ENCODE measurements around the gene DMPK.
"Not testable (repeated sequence)": the region's sequence is repeated elsewhere in the genome, so short reads cannot be mapped to it uniquely, and the experiment has no call there.

The DMPK gene

DNA sequence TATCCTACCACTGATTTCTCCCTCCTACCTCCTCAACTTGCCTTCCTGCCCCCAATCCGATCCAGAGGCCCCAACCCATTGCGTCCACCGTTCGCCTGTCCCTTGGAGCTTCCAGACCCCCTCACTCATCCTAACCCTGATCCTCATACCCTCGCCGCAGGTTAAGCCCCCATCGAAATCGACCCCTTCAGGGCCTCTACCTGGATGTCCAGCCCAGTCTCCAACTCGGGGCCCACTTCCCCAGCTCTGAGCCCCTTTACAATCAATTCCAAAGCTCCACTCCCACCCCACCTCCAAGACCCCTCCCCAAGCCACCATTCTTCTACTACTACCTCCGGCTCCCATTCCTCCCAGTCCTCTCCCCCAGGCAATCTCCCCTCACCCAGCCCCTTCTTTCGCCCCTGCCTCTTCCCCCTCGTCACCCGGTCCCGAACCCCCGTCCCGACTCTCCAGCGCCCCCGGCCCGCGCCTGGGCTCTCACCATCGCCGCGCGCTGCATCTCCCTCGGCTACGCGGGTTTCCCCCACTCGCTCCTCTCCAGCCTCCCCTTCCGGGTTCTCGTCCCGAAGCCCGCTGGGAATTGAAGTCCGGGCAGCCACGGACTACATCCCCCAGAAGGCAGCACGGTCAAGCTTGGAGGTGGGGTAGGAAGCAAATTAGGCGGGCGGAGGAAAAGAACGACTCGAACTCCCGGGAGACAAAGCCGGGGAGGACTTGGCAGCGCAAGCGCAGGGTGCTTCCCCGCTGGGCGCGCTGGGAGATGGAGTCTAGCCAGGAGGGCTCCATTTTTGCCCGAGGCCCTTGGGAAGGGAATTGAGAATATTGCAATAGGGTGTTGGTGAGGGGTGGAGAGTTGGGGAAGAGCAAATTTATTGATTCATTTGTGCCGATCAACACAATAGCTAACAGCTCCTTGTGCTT, 51.7 kb downstream of the DMPK start, which contains the start of gene FBXO46:
TSS of gene FBXO46 (minus strand) at position 529 of the 921 bp plus-strand sequence. CDS start 17,401 bp downstream, outside the sequence.
- H3K36me3 ChIP-seq (ENCODE audit: control insufficient read depth in 5 of 5, insufficient read depth in 5 of 5, low read length in 5 of 5): no peaks in the 10 kb centered on the region
- H3K4me1 ChIP-seq (ENCODE audit: control insufficient read depth in 5 of 5, insufficient read depth in 5 of 5, low read length in 5 of 5): peaks cover 7 to 22% (median 16%) of the 10 kb centered on the region in 5 donors
- H3K9me3 ChIP-seq (ENCODE audit: control insufficient read depth in 5 of 5, low read length in 5 of 5): no peaks in the 10 kb centered on the region
- H3K9ac ChIP-seq (ENCODE audit: low read length in 5 of 5): peak within 1 kb of the TSS; percentile 82 to 96 (median 90)
- H3K27ac ChIP-seq (ENCODE audit: low read depth, low read length): peak within 1 kb of the TSS; percentile 80
- H3K4me3 ChIP-seq (ENCODE audit: low read depth in 1 of 5, low read length in 5 of 5): peak within 1 kb of the TSS; percentile 75 to 95 (median 88)
- H3K27me3 ChIP-seq (ENCODE audit: control insufficient read depth in 5 of 5, insufficient read depth in 4 of 5, low read length in 5 of 5): no peaks in the 10 kb centered on the region

DNA sequence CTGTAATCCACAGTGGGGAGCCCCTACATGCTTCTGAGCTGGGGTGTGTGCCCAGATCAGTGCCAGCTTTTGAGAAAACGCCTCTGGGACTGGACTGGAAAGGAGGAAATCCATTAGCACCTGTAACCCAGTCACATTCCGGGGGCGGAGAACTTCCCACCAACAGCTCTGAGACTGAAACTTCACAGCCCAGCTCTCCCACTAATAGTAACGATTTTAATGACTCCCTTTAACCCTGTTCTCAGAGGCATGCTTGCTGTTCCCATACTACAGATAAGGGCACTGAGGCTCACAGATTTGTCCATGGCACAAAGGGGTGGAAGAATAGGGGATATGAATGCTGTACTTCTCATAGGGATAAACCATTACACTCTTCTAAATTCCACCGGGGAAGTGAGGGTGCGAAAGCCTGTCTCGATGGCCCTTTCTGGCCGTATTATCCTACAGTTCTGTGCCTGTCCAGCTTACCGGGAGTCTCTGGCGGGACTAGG, 52.4 kb downstream of the DMPK start:
- H3K9ac ChIP-seq (ENCODE audit: low read length in 5 of 5): peak overlapping the region; percentile 82 to 96 (median 90)
- H3K36me3 ChIP-seq (ENCODE audit: control insufficient read depth in 5 of 5, insufficient read depth in 5 of 5, low read length in 5 of 5): no peaks in the 10 kb centered on the region
- H3K27me3 ChIP-seq (ENCODE audit: control insufficient read depth in 5 of 5, insufficient read depth in 4 of 5, low read length in 5 of 5): no peaks in the 10 kb centered on the region
- peak overlapping the region; percentile 80 for H3K27ac ChIP-seq (ENCODE audit: low read depth, low read length)
- no peaks in the 10 kb centered on the region for H3K9me3 ChIP-seq (ENCODE audit: control insufficient read depth in 5 of 5, low read length in 5 of 5)
- H3K4me3 ChIP-seq (ENCODE audit: low read depth in 1 of 5, low read length in 5 of 5): peak overlapping the region; percentile 75 to 95 (median 88)
- H3K4me1 ChIP-seq (ENCODE audit: control insufficient read depth in 5 of 5, insufficient read depth in 5 of 5, low read length in 5 of 5): peaks cover 7 to 22% (median 16%) of the 10 kb centered on the region in 5 donors

DNA sequence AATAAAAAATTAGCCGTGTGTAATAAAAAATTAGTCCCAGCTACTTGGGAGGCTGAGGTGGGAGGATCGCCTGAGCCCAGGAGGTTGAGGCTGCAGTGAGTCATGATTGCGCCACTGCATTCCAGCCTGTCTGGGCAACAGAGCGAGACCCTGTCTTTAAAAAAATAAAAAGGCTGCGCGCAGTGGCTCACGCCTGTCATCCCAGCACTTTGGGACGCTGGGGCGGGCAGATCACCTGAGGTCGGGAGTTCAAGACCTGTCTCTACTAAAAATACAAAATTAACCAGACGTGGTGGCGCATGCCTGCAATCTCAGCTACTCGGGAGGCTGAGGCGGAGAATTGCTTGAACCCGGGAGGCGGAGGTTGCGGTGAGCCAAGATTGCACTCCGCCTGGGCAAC, 53.6 kb downstream of the DMPK start:
- not testable (repeated sequence) for H3K27me3 ChIP-seq (ENCODE audit: control insufficient read depth in 5 of 5, insufficient read depth in 4 of 5, low read length in 5 of 5); H3K27ac ChIP-seq (ENCODE audit: low read depth, low read length); H3K9ac ChIP-seq (ENCODE audit: low read length in 5 of 5); H3K36me3 ChIP-seq (ENCODE audit: control insufficient read depth in 5 of 5, insufficient read depth in 5 of 5, low read length in 5 of 5); H3K9me3 ChIP-seq (ENCODE audit: control insufficient read depth in 5 of 5, low read length in 5 of 5); H3K4me3 ChIP-seq (ENCODE audit: low read depth in 1 of 5, low read length in 5 of 5)
- peaks cover 7 to 22% (median 16%) of the 10 kb centered on the region in 5 donors for H3K4me1 ChIP-seq (ENCODE audit: control insufficient read depth in 5 of 5, insufficient read depth in 5 of 5, low read length in 5 of 5)

DNA sequence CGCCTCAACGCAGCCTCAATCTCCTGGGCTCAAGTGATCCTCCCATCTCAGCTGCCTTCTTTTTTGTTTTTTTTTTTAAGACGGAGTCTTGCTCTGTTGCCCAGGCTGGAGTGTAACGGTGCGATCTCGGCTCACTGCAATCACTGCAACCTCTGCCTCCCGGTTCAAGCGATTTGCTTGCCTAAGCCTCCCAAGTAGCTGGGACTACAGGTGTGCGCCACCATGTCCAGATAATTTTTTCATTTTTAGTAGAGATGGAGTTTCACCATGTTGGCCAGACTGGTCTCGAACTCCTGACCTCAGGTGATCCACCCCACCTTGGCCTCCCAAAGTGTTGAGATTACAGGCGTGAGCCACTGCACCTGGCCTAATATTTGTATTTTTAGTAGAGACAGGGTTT, 62.2 kb downstream of the DMPK start:
- not testable (repeated sequence) for H3K27ac ChIP-seq (ENCODE audit: low read depth, low read length); H3K9me3 ChIP-seq (ENCODE audit: control insufficient read depth in 5 of 5, low read length in 5 of 5); H3K36me3 ChIP-seq (ENCODE audit: control insufficient read depth in 5 of 5, insufficient read depth in 5 of 5, low read length in 5 of 5); H3K4me3 ChIP-seq (ENCODE audit: low read depth in 1 of 5, low read length in 5 of 5); H3K27me3 ChIP-seq (ENCODE audit: control insufficient read depth in 5 of 5, insufficient read depth in 4 of 5, low read length in 5 of 5); H3K9ac ChIP-seq (ENCODE audit: low read length in 5 of 5)
- peaks cover 10 to 31% (median 26%) of the 10 kb centered on the region in 5 donors for H3K4me1 ChIP-seq (ENCODE audit: control insufficient read depth in 5 of 5, insufficient read depth in 5 of 5, low read length in 5 of 5)
